ENCODE data around the gene ITGA7.

The ITGA7 gene

DNA sequence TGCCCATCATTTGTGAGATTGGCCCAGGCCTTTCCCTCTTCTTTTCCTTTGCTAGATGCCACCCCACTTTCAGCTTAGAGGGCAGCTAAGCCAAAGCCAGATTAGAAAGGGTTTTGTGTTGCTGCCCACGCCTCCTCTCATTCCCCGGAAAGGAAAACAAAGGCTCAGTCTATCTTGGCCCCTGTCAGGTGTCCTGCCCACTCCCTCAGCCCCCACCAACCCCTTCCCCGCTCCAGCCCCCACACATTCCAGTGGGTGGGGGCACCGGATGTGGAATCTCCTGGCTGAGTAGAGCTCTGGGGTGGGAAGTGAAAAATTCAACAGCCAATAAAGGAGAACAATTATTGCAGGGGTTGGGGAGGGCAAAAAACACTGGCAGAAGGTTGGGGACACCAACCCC, 10.3 kb upstream of the ITGA7 start:
- POLR2A ChIA-PET = no interaction called here
- TF ChIP-seq, protein P1, sequence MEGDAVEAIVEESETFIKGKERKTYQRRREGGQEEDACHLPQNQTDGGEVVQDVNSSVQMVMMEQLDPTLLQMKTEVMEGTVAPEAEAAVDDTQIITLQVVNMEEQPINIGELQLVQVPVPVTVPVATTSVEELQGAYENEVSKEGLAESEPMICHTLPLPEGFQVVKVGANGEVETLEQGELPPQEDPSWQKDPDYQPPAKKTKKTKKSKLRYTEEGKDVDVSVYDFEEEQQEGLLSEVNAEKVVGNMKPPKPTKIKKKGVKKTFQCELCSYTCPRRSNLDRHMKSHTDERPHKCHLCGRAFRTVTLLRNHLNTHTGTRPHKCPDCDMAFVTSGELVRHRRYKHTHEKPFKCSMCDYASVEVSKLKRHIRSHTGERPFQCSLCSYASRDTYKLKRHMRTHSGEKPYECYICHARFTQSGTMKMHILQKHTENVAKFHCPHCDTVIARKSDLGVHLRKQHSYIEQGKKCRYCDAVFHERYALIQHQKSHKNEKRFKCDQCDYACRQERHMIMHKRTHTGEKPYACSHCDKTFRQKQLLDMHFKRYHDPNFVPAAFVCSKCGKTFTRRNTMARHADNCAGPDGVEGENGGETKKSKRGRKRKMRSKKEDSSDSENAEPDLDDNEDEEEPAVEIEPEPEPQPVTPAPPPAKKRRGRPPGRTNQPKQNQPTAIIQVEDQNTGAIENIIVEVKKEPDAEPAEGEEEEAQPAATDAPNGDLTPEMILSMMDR (IDR thresholded peaks at IDR 0.05; ENCODE audit: insufficient read depth, low read length, missing control alignments) = no peak
- peak overlapping the region; percentile 15 for H3K4me3 ChIP-seq (ENCODE audit: low read depth, low read length)
- CTCF ChIA-PET = interaction anchor here (1.0 to 3.5 kb wide), 5 partner anchors 11 to 72 kb away, joined by 3 to 15 read pairs (median 13); partner anchors contain the start of gene CD63
- DNase-seq (ENCODE audit: low read depth, low spot score) = no peak

DNA sequence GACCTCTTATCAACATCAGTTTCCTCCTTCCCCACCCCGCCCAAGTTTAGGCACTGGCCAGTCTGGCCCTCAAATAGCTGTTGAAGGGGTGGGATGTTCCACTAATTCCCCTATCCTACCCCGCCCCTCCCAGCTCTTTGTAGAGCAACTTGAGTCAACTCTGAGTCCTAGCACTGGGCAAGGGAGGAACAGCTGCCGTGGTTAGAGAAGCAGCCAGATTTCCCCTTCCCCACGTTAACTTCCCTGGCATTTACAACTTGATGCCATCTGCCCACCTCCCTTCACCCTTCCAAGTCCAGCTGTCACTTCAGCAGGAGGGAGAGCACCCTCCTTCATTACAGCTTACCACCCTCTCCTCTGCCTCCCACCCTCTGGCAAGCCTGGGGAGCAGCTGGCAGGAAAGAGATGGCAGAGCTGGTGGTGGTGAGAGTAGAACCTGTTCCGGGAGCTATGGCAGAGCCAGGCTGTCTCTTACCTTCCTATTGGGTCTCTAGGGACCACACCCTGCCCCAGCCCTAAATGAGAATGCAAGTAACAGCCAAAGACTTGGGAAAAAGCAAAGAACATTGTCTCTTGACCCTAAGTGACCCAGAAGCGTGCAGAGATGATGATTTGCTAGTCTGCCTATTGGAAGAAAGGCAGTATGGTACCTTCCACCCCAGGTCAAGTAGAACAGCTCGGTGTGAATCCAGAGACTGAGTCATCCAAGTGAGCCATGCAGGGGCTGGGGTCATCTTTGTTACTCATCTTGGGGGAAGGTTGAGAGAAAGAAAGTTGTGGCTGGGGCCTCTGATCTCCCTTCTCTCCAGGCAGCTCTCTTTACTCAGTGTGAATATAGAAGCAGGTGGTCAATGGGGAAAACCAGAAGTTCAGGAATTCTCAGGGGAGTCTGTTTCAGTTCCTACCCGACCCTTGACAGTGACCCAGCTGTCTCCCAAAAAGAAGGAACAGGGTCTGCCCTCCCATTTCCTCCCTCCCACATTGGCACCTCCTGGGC, 9.6 kb upstream of the ITGA7 start:
- ChIA-PET CTCF (interaction anchor here (0.9 to 3.5 kb wide), 8 partner anchors 8 to 528 kb away, joined by 3 to 15 read pairs (median 6); partner anchors contain the start of gene CD63), POLR2A (interaction anchor here (2.5 kb wide), 1 partner anchor 12 kb away, joined by 18 read pairs; the partner anchor contains the start of gene CD63)
- H3K4me3 ChIP-seq (ENCODE audit: low read depth, low read length) = peak overlapping the region; percentile 81
- TF ChIP-seq, protein P1 (IDR thresholded peaks at IDR 0.05; ENCODE audit: insufficient read depth, low read length, missing control alignments) = no peak
- no peak for DNase-seq (ENCODE audit: low read depth, low spot score)

DNA sequence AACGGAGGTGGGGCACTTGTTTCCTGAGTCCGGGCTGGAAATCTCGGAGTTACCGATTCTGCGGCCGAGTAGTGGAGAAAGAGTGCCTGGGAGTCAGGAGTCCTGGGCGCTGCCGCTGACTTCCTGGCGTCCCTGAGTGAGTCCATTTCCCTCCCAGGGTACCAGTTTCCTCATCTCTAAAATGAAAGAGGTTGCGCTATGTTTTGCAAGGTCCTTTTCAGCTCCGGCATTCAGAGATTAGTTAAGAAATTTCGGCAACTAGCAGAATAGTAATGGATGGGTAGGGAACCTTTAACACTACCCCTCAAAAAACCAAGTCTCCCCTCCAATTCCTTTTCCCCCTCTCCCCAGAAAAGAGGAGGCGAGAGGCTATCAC, 8.9 kb upstream of the ITGA7 start:
- TF ChIP-seq, protein P1 (IDR thresholded peaks at IDR 0.05; ENCODE audit: insufficient read depth, low read length, missing control alignments) = no peak
- ChIA-PET POLR2A (interaction anchor here (2.5 kb wide), 1 partner anchor 13 kb away, joined by 18 read pairs; the partner anchor contains the start of gene CD63), CTCF (interaction anchor here (0.9 to 3.5 kb wide), 10 partner anchors 8 to 528 kb away, joined by 3 to 15 read pairs (median 6); partner anchors contain the start of genes CD63 and RAB5B)
- H3K4me3 ChIP-seq (ENCODE audit: low read depth, low read length) = peak overlapping the region; percentile 81
- DNase-seq (ENCODE audit: low read depth, low spot score) = no peak

DNA sequence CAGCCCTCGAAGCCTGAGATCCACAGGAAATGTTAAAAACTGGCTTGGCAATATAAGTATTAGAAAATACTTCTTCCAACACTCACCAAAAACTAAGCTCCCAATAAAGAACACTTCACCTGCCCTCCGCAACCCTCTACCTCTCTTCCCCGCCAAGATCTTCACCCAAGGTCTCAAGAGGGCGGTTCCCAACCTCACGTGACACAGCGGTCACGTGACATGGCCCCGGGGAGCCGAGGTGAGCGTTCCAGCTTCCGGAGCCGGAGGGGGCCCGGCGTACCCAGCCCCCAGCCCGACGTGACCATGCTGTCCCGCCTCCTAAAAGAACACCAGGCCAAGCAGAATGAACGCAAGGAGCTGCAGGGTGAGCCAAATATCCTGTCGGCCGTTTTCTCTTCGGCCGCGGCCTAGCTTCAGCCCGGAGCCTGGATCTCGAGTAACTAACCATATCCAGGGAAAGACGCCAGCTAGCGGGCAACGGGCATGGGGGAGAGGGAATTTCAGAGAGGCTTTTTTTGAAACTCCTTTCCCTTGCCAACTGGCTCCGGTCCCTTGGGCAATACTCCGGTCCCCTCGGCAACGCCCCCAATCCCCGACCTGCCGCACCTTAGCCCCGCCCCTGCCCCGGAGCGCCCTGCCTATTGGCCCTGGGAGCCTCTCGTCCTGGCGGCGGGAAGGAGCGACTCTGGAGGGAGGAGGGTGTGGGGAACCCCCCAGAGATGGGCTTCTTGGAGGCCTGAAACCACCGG, 8.3 kb upstream of the ITGA7 start, which contains the start of gene BLOC1S1:
Gene BLOC1S1, plus strand, starts transcription at position 214 of the 749 bp plus-strand sequence. Its CDS starts 6 bp downstream, at position 220.
- TF ChIP-seq, protein P1 (IDR thresholded peaks at IDR 0.05; ENCODE audit: insufficient read depth, low read length, missing control alignments) = no peak

DNA sequence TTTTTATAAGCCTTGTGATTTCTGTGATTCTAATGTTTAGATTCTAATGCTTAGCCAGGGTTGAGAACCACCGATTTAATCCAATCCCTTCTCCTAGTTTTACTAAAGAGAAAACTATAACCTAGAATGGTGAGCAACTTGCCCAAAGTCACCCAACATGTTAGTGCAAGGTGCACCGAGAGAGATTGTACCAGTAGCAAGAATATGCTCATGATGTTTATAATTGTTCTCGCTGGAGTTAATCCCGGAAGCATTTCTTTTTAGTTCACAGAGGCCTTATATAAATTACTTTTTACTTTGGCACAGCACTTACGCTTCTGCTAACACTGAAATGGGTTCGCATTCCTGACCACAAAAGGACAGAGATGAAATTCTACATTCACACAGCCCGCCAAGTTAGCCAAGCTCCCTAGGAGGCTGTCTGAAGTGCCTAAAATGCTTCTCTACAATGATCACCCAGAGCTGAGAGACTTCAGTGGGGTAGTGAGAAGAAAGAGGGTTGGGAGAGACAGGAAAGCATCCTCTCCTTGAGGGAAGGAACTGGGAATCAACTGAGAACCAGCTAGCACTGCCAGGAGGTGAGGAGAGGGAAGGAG, 7.6 kb upstream of the ITGA7 start:
- POLR2A ChIA-PET = interaction anchor here (2.5 kb wide), 1 partner anchor 14 kb away, joined by 18 read pairs; the partner anchor contains the start of gene CD63
- TF ChIP-seq, protein P1 (IDR thresholded peaks at IDR 0.05; ENCODE audit: insufficient read depth, low read length, missing control alignments) = no peak

More for the DNA sequence above, 8.3 kb upstream of the ITGA7 start, which contains the start of gene BLOC1S1:
- peak within 1 kb of the TSS; percentile 81 for H3K4me3 ChIP-seq (ENCODE audit: low read depth, low read length)
- no peak for DNase-seq (ENCODE audit: low read depth, low spot score)
- ChIA-PET CTCF (interaction anchor here (0.9 to 2.6 kb wide), 9 partner anchors 9 to 258 kb away, joined by 3 to 15 read pairs (median 5); partner anchors contain the start of gene RAB5B), POLR2A (interaction anchor here (2.5 kb wide), 1 partner anchor 13 kb away, joined by 18 read pairs; the partner anchor contains the start of gene CD63)

More for the DNA sequence above, 7.6 kb upstream of the ITGA7 start:
- H3K4me3 ChIP-seq (ENCODE audit: low read depth, low read length) = peak overlapping the region; percentile 81
- DNase-seq (ENCODE audit: low read depth, low spot score) = no peak
- CTCF ChIA-PET = interaction anchor here (0.7 to 2.1 kb wide), 9 partner anchors 10 to 334 kb away, joined by 3 to 7 read pairs (median 3); partner anchors contain the start of gene RAB5B

All from AG04449 (cell line).